GM08714 (cell line): ENCODE data around the gene HRH2.

ENCODE experiments used
- H3K4me3 ChIP-seq: fragments of 200-500 bp; sonication (Bioruptor generic); 2 replicates; pipeline ENCODE4 v1.5.1; 2014; ENCODE audit warnings: mild to moderate bottlenecking, low read length, inconsistent platforms
- ZNF274 ChIP-seq: IDR thresholded peaks from 2 replicates; pipeline ENCODE4 v1.6.1; 2012; ENCODE audit warnings: mild to moderate bottlenecking, low read depth, low read length

Gene HRH2

GRCh38 chr5:175656966-175657365 is 905 bp upstream of the HRH2 start:
- H3K4me3 ChIP-seq: no peak overlapping the region
- TF ChIP-seq ZNF274: no peak

- H3K4me3 ChIP-seq: no peak overlapping the region; the same call in 1 of the 2 replicates
- no peak for TF ChIP-seq ZNF274
Observed at GRCh38 chr5:175658299-175659145, 651 bp downstream of the HRH2 start.

- no peak overlapping the region for H3K4me3 ChIP-seq
- no peak for TF ChIP-seq ZNF274
Observed at GRCh38 chr5:175659546-175660253, 1.8 kb downstream of the HRH2 start.

- no peak for TF ChIP-seq ZNF274
- H3K4me3 ChIP-seq: no peak overlapping the region
Observed at GRCh38 chr5:175663186-175664184, 5.6 kb downstream of the HRH2 start.

- TF ChIP-seq ZNF274: no peak
- no peak overlapping the region for H3K4me3 ChIP-seq
Observed at GRCh38 chr5:175664723-175665122, 6.9 kb downstream of the HRH2 start.

GRCh38 chr5:175666216-175666615 is 8.3 kb downstream of the HRH2 start:
- no peak overlapping the region for H3K4me3 ChIP-seq
- TF ChIP-seq ZNF274: no peak

DNA sequence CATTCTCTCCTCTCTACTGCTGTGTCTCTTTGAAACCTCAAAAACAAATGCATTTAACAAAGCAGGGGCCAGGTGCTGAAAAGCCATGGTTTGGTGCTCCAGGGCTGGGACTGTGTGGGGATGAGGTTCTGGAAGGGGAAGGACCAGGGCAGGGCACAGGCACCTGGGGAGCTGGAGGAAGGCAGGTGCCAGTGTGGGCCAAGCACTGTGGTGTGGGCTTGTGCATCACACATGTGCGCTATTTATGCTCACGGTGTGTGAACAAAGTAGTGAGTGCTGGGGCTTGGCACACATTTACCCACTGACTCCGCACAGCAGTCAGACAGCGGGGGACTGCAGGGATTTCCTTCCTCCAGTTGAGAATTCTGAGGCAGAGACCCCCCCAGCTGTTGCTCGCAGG is 10.1 kb downstream of the HRH2 start:
- TF ChIP-seq ZNF274: no peak
- H3K4me3 ChIP-seq: no peak overlapping the region

DNA sequence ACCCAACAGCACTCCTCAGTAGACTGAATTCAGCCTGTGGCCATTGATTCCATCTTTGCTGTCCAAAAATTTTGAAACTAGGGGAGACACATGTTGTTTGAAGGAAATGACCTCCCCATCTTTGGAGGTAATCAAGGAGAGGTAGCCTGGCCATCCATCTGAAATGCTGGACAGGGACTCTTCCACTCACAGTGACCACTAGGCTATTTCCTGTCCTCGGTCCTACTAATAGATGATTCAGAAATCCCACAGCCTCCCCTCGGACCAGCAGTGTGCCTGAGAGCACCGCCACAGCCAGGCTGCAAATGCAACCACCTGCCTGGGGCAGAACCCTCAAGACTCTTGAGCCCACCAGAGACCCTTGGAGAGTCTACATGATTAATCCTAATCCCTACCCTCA is 12.5 kb downstream of the HRH2 start:
- H3K4me3 ChIP-seq: no peak overlapping the region
- no peak for TF ChIP-seq ZNF274

GRCh38 chr5:175671013-175671412 is 13.1 kb downstream of the HRH2 start:
- no peak overlapping the region for H3K4me3 ChIP-seq
- no peak for TF ChIP-seq ZNF274

DNA sequence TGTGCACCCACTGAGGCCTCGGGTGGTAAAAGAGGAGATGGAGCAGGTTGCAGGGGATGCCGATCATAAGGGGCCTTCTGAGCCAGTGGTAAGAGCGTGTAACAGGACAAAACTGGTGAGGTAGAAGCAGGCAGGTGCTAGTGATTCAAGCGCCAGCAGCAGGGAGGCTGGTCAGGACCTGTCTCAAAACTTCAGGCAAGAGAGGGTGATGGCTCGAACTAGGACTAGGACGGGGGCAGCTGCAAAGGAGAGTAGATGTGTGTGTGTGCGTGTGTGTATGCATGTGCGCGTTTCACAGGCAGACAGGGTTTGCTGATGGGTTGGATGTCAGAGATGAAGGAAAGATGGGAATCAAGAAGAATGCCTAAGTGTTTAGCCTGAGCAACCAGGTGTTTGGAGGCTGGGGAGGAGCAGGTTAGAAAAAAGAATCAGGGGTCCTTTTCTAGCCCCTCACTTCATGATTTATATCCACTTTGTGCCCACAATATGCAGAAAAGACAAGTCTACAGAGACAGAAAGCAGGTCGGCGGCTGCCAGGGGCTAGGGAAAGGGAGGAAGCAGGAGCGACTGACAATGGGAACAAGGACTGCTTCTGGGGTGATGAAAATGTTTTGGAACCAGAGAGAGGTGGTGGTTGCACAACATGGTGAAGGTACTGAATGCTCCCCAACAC is 15.2 kb downstream of the HRH2 start:
- TF ChIP-seq ZNF274: no peak
- H3K4me3 ChIP-seq: no peak overlapping the region

DNA sequence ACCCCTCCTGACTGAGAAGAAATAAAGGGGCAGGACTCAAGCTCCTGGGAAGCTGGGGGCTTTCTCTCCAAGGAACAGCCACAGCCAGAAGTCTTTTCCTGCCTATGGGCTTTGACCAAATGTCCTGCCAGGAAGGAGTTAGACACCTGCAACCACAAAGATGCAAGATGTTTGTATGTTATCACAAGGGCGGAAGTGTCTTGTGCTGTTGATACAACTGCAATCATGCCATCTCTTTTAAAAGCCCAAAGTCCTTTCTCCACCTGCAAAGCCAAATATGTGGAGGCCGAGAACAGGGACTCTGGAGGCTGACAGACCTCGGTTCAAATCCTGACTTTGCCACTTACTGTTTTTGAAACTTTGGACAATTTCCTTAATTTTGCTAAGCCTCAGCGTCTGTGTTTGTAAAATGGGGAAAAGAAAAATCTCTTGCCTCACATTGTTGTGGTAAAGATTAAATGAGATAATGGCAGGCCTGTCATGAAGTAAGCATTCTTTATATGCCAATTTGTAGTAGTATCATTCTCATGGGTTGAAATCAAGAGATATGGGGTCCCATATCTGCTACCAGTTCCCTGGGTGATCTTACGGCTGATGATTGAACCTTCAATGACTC is 17.0 kb downstream of the HRH2 start:
- no peak for TF ChIP-seq ZNF274
- H3K4me3 ChIP-seq: no peak overlapping the region

DNA sequence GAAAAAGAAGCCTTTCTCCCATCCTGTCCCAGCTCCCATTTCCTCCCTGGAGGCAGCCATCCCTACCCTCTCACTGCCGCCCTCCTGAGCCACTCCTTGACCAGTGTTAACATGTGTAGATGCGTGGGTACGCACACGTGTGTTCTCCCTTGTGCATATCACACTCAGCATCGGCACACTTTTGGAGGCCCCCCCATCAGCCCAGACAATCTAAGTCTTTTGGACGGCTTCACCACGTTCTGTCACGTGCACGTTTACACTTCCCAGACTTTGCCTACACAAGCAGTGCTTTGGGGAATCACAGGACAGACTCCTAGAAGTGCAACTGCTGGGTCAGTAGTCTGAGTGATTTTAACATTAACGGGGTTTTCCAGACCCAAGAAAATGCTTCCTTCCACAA is 18.0 kb downstream of the HRH2 start:
- no peak for TF ChIP-seq ZNF274
- no peak overlapping the region for H3K4me3 ChIP-seq

GRCh38 chr5:175677571-175677970 is 19.7 kb downstream of the HRH2 start:
- no peak overlapping the region for H3K4me3 ChIP-seq
- TF ChIP-seq ZNF274: no peak
